BE2C (cell line): ENCODE data around the gene NECAB2.

Experiments used
- DNase-seq: peaks from one replicate; pipeline ENCODE4 v3.0.0-alpha.2; 2020
- H3K27me3 ChIP-seq: fragments of 250-450 bp; sonication (Bioruptor Pico); 2 replicates; pipeline ENCODE4 v1.5.1; 2020; ENCODE audit warnings: mild to moderate bottlenecking
- H3K36me3 ChIP-seq: fragments of 250-450 bp; sonication (Bioruptor Pico); 2 replicates; pipeline ENCODE4 v1.5.1; 2020; ENCODE audit warnings: mild to moderate bottlenecking
- H3K4me1 ChIP-seq: fragments of 250-450 bp; sonication (Bioruptor Pico); 2 replicates; pipeline ENCODE4 v1.5.1; 2020
- H3K4me3 ChIP-seq: 2 replicates; pipeline ENCODE4 v1.5.1; 2011; ENCODE audit warnings: low read depth, low read length
- H3K9me3 ChIP-seq: fragments of 250-450 bp; sonication (Bioruptor Pico); 2 replicates; pipeline ENCODE4 v1.5.1; 2020
- CTCF ChIP-seq: IDR thresholded peaks from 2 replicates; pipeline ENCODE4 v1.5.1; 2012; ENCODE audit warnings: mild to moderate bottlenecking, low read depth, low read length

The NECAB2 gene

GRCh38 chr16:83958137-83958845, 9.8 kb upstream of the NECAB2 start:
- H3K36me3 ChIP-seq: no peaks in the 10 kb centered on the region
- H3K4me1 ChIP-seq: peaks cover 5% of the 10 kb centered on the region; the same call in 1 of the 2 replicates
- no peaks in the 10 kb centered on the region for H3K9me3 ChIP-seq
- DNase-seq: peak; percentile 49
- H3K27me3 ChIP-seq: peaks cover 12% of the 10 kb centered on the region
- no peak for TF ChIP-seq CTCF
- no peak overlapping the region for H3K4me3 ChIP-seq

- H3K4me1 ChIP-seq: peaks cover 5% of the 10 kb centered on the region; the same call in 1 of the 2 replicates
- no peak for TF ChIP-seq CTCF
- H3K9me3 ChIP-seq: no peaks in the 10 kb centered on the region
- no peaks in the 10 kb centered on the region for H3K36me3 ChIP-seq
- H3K27me3 ChIP-seq: peaks cover 12% of the 10 kb centered on the region
- no peak overlapping the region for H3K4me3 ChIP-seq
- DNase-seq: no peak
Measured at GRCh38 chr16:83958846-83959565, 9.0 kb upstream of the NECAB2 start.

GRCh38 chr16:83959656-83960434, 8.2 kb upstream of the NECAB2 start:
- Histone ChIP-seq H3K27me3 (peaks cover 5% of the 10 kb centered on the region), H3K4me3 (no peak overlapping the region), H3K9me3 (no peaks in the 10 kb centered on the region), H3K36me3 (no peaks in the 10 kb centered on the region), H3K4me1 (peaks cover 5% of the 10 kb centered on the region; the same call in 1 of the 2 replicates)
- TF ChIP-seq CTCF: no peak
- DNase-seq: no peak

- no peaks in the 10 kb centered on the region for H3K27me3 ChIP-seq
- H3K9me3 ChIP-seq: no peaks in the 10 kb centered on the region
- H3K36me3 ChIP-seq: no peaks in the 10 kb centered on the region
- no peak for TF ChIP-seq CTCF
- DNase-seq: no peak
- no peak overlapping the region for H3K4me3 ChIP-seq
- peaks cover 5% of the 10 kb centered on the region; the same call in 1 of the 2 replicates for H3K4me1 ChIP-seq
Measured at GRCh38 chr16:83960521-83961249, 7.4 kb upstream of the NECAB2 start.

- TF ChIP-seq CTCF: no peak
- H3K27me3 ChIP-seq: no peaks in the 10 kb centered on the region
- no peak for DNase-seq
- peaks cover 5% of the 10 kb centered on the region; the same call in 1 of the 2 replicates for H3K4me1 ChIP-seq
- H3K4me3 ChIP-seq: no peak overlapping the region
- no peaks in the 10 kb centered on the region for H3K9me3 ChIP-seq
- no peaks in the 10 kb centered on the region for H3K36me3 ChIP-seq
Measured at GRCh38 chr16:83961591-83961990, 6.5 kb upstream of the NECAB2 start.
